ENCODE data around the gene DENND2C.

DNA sequence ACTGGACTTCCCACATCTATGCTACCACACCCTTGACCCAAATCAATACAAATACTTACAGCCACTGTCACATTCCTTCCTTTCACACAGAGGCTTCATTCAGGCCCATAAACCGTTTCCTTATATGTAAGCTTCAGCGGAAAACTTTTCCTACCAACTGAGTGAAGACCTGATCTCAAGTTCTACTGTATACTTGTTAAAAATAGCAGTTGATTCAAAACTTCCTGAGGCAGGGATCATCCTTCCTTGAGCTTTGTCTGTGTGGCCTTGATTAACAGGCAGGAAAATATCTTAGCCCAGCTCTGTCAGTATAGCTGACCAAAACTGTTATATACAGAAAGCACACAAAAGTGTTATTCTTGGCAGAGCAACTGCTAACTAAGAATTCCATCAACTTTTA, 42.7 kb downstream of the DENND2C start:
- TF ChIP-seq, protein P1, sequence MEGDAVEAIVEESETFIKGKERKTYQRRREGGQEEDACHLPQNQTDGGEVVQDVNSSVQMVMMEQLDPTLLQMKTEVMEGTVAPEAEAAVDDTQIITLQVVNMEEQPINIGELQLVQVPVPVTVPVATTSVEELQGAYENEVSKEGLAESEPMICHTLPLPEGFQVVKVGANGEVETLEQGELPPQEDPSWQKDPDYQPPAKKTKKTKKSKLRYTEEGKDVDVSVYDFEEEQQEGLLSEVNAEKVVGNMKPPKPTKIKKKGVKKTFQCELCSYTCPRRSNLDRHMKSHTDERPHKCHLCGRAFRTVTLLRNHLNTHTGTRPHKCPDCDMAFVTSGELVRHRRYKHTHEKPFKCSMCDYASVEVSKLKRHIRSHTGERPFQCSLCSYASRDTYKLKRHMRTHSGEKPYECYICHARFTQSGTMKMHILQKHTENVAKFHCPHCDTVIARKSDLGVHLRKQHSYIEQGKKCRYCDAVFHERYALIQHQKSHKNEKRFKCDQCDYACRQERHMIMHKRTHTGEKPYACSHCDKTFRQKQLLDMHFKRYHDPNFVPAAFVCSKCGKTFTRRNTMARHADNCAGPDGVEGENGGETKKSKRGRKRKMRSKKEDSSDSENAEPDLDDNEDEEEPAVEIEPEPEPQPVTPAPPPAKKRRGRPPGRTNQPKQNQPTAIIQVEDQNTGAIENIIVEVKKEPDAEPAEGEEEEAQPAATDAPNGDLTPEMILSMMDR (conservative IDR thresholded peaks at IDR 0.05): no peak
- TF ChIP-seq ZFX (IDR thresholded peaks at IDR 0.05): no peak

Measured in C4-2B (cell line).